ENCODE measurements around the gene CPTP. TPM values are rescaled to one million over a fixed set of nuclear protein-coding genes. Genes with fewer than 3 reads are reported as not detected.
A peak's percentile ranks its signal among the peaks of the same experiment; 100 is the strongest.

The CPTP gene
- total RNA-seq, 2 donors from 2014 or later, result 15.6 to 33.0 TPM

DNA sequence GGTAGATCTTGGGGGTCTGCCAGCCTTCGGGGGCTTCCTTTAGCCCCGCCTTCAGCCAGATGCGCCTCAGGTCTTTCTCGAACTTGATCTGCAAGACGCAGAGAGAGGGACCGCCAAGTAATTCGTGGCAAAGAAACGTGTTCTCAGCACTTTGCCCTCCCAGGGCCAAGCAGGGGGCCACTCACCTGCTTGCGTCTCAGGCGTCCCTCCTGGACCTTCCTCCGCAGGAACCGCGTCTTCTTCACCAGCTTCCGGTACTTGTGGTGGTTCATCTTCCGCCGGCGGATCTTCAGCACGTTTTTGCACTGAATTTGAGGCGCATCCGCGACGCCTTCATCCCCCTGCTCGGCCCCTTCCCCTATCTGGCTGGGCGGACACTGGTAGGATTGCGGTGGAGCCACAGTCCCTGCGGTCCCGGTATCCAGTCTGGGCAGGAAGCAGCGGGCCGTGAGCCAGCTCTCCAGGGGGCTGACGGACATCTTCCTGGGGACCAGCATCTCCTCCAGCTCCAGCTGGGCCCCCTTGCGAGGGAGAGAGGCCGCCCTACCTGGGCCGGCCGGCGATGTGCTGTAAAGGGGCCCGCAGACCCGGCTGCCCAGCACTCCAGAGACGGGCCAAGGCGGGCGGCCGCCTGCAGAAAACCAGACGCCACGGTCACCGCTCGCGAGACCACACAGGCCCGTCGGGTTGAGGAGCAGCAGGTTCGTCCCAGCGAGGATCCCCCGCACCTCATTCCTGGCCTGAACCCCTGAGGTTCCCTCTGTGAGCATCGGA, 49.4 kb downstream of the CPTP start:
- no peak for ATAC-seq
- DNase-seq, result no peak
- Histone ChIP-seq H3K27me3 (no peaks in the 10 kb centered on the region), H3K36me3 (replicated peaks in 1 of 2; ENCODE audit: insufficient read depth in 1 of 2, low read depth in 2 of 2) (no peaks in the 10 kb centered on the region), H3K4me3 (peak overlapping the region; percentile 98 to 100), H3K9me3 (no peaks in the 10 kb centered on the region), H3K27ac (peak overlapping the region in 3 of 4 donors; percentile 78 to 96 (median 93)), H3K4me1 (peaks cover 36% of the 10 kb centered on the region)
- TF ChIP-seq, protein P1, sequence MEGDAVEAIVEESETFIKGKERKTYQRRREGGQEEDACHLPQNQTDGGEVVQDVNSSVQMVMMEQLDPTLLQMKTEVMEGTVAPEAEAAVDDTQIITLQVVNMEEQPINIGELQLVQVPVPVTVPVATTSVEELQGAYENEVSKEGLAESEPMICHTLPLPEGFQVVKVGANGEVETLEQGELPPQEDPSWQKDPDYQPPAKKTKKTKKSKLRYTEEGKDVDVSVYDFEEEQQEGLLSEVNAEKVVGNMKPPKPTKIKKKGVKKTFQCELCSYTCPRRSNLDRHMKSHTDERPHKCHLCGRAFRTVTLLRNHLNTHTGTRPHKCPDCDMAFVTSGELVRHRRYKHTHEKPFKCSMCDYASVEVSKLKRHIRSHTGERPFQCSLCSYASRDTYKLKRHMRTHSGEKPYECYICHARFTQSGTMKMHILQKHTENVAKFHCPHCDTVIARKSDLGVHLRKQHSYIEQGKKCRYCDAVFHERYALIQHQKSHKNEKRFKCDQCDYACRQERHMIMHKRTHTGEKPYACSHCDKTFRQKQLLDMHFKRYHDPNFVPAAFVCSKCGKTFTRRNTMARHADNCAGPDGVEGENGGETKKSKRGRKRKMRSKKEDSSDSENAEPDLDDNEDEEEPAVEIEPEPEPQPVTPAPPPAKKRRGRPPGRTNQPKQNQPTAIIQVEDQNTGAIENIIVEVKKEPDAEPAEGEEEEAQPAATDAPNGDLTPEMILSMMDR (IDR thresholded peaks at IDR 0.05), result no peak
- TF ChIP-seq POLR2A (IDR thresholded peaks at IDR 0.05), result no peak
- WGBS, 2 donors, result 36 to 67% methylated on average over 24 to 50 of the region's 52 CpGs
- intact Hi-C loops (cut with DNase I), result no loop called here

DNA sequence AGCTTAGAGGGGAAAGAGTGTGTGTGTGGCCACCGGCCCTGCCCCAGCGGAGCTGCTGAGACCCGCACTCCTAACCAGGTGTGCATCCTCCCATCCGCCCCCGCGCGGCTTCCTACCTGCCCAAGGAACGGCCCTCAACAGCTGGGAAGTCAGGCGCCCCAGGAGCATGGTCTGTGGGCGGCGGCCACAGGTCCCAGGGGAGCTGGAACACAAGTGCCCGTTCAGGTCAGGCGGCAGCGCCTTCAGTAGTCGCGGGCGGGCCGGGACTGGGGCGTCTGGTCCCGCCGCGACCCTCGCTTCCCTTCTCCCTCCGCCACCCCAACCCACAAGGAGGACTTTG, 50.0 kb downstream of the CPTP start:
- Histone ChIP-seq H3K27me3 (no peaks in the 10 kb centered on the region), H3K4me3 (peak overlapping the region; percentile 98 to 100), H3K27ac (peak overlapping the region; percentile 77 to 96 (median 86)), H3K36me3 (replicated peaks in 1 of 2; ENCODE audit: insufficient read depth in 1 of 2, low read depth in 2 of 2) (no peaks in the 10 kb centered on the region), H3K9me3 (no peaks in the 10 kb centered on the region), H3K4me1 (peaks cover 36% of the 10 kb centered on the region)
- DNase-seq (peak in 1 of 4 donors; percentile 39), ATAC-seq (no peak)
- TF ChIP-seq, protein P1 (IDR thresholded peaks at IDR 0.05), result no peak
- TF ChIP-seq POLR2A (IDR thresholded peaks at IDR 0.05), result no peak
- 0 to 1% methylated on average over 7 to 23 of the region's 24 CpGs for WGBS, 2 donors
- intact Hi-C loops (cut with DNase I), result no loop called here

DNA sequence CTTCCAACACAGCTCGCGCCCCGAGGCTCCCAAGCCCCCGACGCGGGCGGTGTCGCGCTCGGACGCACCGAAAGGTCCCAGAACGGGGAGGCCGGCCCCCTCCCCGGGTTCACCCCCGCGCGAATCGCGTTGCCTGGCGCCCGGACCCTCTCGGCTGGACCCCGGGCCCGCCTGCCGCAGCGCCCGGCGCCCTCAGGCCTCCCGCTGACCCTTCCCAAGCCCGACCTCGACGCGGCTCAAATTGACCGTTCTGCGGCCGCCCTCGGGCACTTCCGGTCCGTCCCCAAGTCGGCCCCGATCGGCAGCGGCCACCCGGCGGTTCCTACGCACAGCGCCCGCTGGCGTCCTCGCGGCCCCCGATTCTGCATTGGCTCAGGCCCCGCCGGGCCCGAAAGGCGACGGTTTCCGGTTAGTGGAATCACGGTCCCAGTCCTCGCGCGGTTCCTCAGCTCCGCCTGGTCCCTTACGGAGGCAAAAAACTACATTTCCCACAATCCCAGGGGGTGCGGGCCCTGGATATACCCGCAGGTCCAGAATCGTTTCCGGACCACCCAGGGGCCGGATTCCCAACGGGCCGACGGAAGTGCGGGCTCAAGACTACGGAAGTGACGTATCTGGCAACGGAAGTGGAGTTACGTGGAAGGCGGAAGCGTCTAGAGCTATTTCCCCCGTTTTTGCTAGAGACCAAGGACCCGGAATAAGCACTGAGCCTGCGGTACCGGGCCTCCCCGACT, 50.5 kb downstream of the CPTP start, which contains the start of gene AURKAIP1:
AURKAIP1 (minus strand) TSS at position 279 of the 734 bp plus-strand sequence. CDS start 451 bp downstream, outside the sequence.
- peak; percentile 96 for ATAC-seq
- intact Hi-C loops (cut with DNase I), result no loop called here
- peak; percentile 10 to 83 (median 73) for TF ChIP-seq POLR2A (IDR thresholded peaks at IDR 0.05)
- TF ChIP-seq, protein P1 (IDR thresholded peaks at IDR 0.05), result peak in 5 of 7 experiments; percentile 21 to 57 (median 53)
- no peaks in the 10 kb centered on the region for H3K36me3 ChIP-seq (replicated peaks in 1 of 2; ENCODE audit: insufficient read depth in 1 of 2, low read depth in 2 of 2)
- DNase-seq, result peak; percentile 98 to 99 (median 99)
- no peaks in the 10 kb centered on the region for H3K9me3 ChIP-seq
- no peaks in the 10 kb centered on the region for H3K27me3 ChIP-seq
- H3K4me1 ChIP-seq, result peaks cover 36% of the 10 kb centered on the region
- H3K4me3 ChIP-seq, result peak within 1 kb of the TSS; percentile 98 to 100
- peak within 1 kb of the TSS; percentile 77 to 96 (median 86) for H3K27ac ChIP-seq
- 0 to 1% methylated on average over 31 to 80 of the region's 85 CpGs for WGBS, 2 donors

DNA sequence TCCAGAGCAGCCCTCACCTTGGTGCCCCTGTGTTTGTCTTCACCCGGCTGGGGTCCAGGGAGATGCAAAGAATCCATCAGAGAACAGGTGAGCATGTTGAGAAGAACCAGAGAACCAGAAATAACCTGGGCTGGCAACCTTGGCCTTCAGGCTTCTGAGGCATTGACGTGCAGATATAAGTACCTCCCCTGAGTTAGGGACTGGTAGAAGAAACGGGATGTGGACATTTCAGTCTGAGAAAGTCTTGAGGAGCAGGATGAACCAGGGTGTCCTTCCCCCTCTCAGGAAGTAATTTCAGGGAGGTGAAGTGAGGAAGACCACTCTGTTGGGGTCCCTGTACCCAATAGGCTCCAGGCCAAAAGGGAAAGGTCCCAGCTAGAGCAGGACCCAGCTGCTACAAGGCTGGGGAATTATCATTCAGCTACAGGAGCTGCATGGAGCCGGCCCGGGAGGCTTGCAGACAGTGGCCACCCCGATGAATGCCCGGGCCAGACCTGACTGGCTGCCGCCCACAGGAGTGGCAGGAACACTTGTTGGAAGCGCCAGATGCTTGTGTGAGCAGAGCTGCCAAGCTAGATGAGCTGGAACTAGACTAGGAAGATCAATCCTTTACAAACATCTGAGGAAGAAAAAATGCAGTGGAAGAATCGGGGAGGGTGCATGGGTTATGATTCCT, 52.1 kb downstream of the CPTP start:
- intact Hi-C loops (cut with DNase I), result no loop called here
- Histone ChIP-seq H3K36me3 (replicated peaks in 1 of 2; ENCODE audit: insufficient read depth in 1 of 2, low read depth in 2 of 2) (no peaks in the 10 kb centered on the region), H3K4me3 (no peak overlapping the region), H3K9me3 (no peaks in the 10 kb centered on the region), H3K27me3 (no peaks in the 10 kb centered on the region), H3K4me1 (peaks cover 33% of the 10 kb centered on the region), H3K27ac (peak overlapping the region in 1 of 4 donors; percentile 96)
- DNase-seq (no peak), ATAC-seq (no peak)
- WGBS, 2 donors, result 82 to 89% methylated on average over 10 of the region's 10 CpGs
- TF ChIP-seq, protein P1 (IDR thresholded peaks at IDR 0.05), result no peak
- no peak for TF ChIP-seq POLR2A (IDR thresholded peaks at IDR 0.05)
